Measurements from ENCODE around the gene PRRG3.

Gene PRRG3

DNA sequence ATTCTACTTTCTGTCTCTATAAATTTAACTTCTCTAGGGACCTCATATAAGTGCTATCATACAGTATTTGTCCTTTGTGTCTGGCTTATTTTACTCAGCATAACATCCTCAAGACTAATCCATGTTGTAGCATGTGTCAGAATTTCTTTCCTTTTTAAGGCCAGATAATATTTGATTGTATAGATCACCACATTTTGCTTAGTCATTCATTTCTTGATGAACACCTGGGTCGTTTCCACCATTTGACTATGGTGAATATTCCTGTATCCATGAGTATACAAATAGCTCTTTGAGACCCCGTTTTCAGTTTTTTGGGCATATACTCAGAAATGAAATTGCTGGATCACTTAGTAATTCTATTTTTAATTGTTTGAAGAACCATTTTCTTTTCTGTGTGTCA lies 51.2 kb downstream of the PRRG3 start:
- DNase-seq: no peak

- DNase-seq: no peak
These were observed 55.3 kb downstream of the PRRG3 start for GRCh38 chrX:151750511-151750910.

DNA sequence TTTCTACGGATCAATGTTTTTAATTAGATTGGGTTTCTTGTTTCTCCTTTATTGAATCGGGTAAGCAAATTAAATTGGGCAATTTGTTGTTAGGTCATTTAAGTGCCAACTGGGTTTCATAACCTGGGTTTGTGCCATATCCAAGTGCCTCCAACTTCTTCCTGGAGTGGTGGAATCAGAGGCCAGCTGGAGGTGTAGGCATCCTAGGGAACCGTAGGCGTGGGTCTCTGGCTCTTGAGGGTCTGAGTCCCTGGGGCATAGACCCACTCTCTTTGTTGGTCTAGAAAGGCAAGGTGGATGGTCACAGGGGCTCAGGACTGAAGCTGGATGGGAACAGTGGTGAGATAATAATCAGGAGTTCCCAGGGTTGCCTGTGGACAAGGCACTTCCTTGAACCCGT lies 57.6 kb downstream of the PRRG3 start:
- DNase-seq: no peak

GRCh38 chrX:151753313-151754046 lies 58.2 kb downstream of the PRRG3 start:
- peak; percentile 76 for DNase-seq

DNA sequence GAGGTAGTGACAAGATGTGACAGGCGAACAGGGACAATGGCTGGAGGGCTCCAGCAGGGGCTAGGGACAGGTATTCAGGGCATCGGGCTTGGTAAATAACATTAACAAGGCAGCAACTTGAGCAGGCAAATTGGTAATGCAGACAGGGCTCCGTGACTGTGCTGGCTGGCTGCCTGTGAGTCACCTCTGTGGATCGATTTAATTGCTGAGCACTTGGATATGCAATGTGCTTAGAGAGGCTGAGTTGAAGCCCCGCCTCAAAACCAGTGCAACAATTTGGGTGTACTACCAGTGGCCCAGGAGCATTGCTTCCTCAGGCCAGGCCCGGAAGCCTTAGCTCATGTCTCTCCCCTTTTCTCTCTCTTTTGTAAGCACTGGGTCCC lies 58.8 kb downstream of the PRRG3 start:
- peak; percentile 4 for DNase-seq

DNA sequence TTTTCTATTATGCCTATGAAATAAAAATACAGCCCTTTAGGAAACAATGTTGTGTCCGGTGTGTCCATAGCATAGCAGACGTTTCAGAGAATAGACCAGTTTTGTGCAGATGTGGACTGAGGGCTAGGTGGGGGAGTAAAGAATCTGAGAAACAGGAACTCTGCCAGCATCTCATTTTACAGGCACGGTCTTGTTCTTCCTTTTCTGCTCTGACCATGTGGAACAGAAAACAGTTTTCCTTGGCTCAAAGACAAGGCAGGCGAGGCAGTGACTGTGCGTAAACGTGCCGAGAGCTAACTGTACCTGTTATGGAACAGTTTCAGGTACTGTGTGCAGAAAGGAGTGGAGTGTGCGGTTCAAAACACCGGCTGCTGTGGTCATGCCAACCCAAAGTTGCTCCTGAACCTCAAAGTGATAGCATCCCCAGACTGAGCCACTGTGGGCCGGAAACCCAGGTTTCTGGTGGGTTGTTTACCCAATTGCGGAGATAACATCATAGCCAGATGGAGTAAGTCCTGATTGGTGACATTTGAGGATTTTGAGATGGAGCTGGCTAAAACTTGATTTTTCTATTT lies 59.5 kb downstream of the PRRG3 start:
- no peak for DNase-seq

Data from NCI-H82 (cell line).